AG10803 (cell line): ENCODE data around the gene PRDM5.
"Not testable (repeated sequence)": the region's sequence is repeated elsewhere in the genome, so short reads cannot be mapped to it uniquely, and the experiment has no call there.

Experiments
- DNase-seq: peaks from one replicate; pipeline ENCODE4 v3.0.0; 2010; ENCODE audit warnings: low read depth
- H3K4me3 ChIP-seq: 2 replicates; pipeline ENCODE4 v1.5.1; 2011; ENCODE audit warnings: mild to moderate bottlenecking, low read length, control low read depth
- TF ChIP-seq, protein P1 (sequence below): conservative IDR thresholded peaks from 2 replicates; pipeline ENCODE4 v1.5.1; 2011; ENCODE audit warnings: mild to moderate bottlenecking, low read length, control low read depth, inconsistent platforms

The PRDM5 gene

DNA sequence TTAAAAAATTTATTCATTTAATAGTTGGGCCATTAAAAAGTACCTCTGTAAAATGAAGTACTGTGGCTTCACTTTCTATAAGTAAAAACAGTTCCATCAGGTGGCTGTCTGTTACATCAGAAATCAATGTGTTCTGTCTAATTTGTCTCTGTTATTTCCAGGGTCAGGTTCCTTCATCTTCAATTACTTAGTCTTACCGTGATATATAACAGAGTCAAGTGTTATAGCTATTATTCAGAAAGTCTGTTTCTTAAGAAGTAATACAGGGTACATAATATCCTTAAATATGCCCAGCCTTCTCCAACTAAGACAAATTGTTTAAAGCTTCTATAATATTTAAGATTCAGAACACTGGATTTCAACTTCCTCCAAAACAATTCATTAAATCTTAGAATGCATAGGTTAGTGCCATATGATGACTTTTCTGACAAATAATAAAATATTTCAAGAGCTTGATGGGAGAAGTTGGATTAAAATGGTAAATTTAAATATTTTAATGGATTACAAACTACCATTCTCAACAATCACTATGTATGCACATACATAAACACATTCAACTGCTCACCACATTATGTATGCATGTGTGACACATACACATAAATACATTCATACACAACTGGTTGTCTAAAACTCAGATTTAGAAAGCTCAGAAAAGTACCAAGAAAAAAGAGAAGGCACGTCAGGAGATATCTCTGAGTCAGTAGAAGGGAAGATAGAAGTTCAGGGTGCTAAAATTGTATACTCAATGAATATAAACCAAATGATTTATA, 268.5 kb downstream of the PRDM5 start:
- DNase-seq: no peak
- TF ChIP-seq, protein P1, sequence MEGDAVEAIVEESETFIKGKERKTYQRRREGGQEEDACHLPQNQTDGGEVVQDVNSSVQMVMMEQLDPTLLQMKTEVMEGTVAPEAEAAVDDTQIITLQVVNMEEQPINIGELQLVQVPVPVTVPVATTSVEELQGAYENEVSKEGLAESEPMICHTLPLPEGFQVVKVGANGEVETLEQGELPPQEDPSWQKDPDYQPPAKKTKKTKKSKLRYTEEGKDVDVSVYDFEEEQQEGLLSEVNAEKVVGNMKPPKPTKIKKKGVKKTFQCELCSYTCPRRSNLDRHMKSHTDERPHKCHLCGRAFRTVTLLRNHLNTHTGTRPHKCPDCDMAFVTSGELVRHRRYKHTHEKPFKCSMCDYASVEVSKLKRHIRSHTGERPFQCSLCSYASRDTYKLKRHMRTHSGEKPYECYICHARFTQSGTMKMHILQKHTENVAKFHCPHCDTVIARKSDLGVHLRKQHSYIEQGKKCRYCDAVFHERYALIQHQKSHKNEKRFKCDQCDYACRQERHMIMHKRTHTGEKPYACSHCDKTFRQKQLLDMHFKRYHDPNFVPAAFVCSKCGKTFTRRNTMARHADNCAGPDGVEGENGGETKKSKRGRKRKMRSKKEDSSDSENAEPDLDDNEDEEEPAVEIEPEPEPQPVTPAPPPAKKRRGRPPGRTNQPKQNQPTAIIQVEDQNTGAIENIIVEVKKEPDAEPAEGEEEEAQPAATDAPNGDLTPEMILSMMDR: no peak
- H3K4me3 ChIP-seq: no peak overlapping the region

- not testable (repeated sequence) for H3K4me3 ChIP-seq, DNase-seq
These were observed 274.2 kb downstream of the PRDM5 start for GRCh38 chr4:120648336-120648735.
